GM21526 (cell line): ENCODE data around the gene TP53BP1.

Experiments used
- ATAC-seq: cut with Tn5 transposase; IDR thresholded peaks from one replicate; pipeline ENCODE4 v1.9.1; 2021; ENCODE audit warnings: moderate library complexity; ENCODE audit not compliant: unreplicated experiment, low FRiP score

The TP53BP1 gene

DNA sequence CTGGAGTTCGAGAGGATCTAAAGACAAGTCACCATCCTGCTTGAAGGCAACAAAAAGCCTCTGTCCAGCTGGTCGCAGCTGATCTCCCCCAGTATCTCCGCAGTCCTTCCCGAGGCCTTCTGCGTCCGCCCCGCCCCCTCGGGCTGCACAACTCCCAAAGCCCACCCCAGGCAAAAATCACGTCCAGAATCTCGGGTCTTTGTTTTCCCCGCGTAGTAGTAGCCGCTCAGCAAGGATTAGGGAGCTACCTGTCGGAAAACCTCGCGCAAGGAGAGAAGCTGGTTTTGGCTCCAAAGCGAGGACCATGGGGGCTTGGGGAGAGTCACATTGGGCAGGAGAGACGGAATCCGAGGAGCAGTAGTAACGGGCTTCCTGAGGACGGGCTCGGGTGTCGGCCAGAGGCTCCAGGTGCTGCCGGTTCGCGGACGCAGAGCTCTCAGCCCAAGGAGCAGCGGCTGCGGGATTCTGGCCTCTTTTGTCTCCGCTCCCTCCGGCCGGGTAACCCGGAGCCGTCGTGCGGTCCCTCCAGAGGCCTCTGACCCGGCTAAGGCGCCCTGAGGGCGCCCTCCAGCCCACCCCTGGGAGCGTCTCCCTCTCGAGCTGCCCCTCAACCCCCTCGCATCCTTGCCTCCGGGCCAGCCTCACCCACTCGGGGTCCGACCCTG is 122.5 kb downstream of the TP53BP1 start:
- ATAC-seq, result peak; percentile 13

DNA sequence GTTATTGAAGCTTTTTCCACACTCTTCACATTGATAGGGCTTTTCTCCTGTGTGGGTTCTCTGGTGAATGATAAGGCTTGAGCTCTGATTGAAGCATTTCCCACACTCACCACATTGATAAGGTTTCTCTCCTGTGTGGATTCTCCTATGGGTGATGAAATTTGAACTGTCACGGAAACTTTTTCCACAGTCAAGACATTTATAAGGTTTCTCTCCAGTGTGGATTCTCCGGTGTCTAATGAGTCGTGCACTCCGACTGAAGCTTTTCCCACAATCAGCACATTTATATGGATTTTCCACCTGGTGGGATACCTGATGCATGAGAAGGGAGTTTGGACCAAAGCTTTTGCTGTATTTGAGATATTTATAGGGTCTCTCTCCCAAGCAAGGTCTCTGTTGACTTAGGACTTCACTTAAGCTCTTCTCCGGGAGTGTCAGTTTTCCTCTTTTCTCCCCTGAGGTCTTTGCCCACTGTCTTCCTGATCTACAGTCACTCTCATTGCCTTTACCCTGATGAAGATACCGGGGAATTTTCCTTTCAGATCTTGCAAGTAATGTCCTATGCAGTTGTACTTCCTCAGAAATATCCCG is 131.5 kb downstream of the TP53BP1 start:
- no peak for ATAC-seq

DNA sequence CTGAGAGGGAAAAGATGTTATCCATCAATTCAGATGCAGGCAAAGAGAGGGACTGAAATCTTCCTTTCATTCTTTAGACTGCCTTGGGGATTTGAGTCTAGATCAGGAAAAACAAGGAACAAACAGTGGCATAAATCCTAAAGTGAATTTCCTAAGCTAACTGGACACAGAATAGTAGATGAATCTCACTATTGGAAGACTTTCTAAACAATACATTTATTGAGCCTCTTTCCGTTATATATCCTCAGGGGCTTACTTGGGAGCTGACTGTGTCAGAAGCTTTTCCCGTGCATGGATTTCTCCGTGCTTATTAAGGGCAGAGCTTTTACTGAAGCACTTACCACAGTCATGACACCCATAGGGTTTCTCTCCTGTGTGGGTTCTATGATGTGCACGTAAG is 132.1 kb downstream of the TP53BP1 start:
- ATAC-seq, result no peak
